HAP-1 (cell line): ENCODE measurements around the gene AOPEP.

ENCODE experiments used
- DNase-seq, 2 experiments: peaks; one replicate each; pipeline ENCODE4 v3.0.0-alpha.2; 2016 to 2020; ENCODE audit warnings: low spot score in 2 of 2
- H3K27me3 ChIP-seq: fragments of 250-450 bp; sonication (Bioruptor Pico); 2 replicates; pipeline ENCODE4 v1.5.1; 2020; ENCODE audit warnings: low read depth, mild to moderate bottlenecking, moderate library complexity
- H3K36me3 ChIP-seq: fragments of 250-450 bp; sonication (Bioruptor Pico); replicated peaks from 2 replicates; pipeline ENCODE4 v1.5.1; 2020; ENCODE audit warnings: mild to moderate bottlenecking
- H3K4me1 ChIP-seq: fragments of 250-450 bp; sonication (Bioruptor Pico); 2 replicates; pipeline ENCODE4 v1.5.1; 2020; ENCODE audit warnings: mild to moderate bottlenecking
- H3K4me3 ChIP-seq: fragments of 250-450 bp; sonication (Bioruptor Pico); 2 replicates; pipeline ENCODE4 v1.5.1; 2020; ENCODE audit warnings: mild to moderate bottlenecking, moderate library complexity
- H3K9me3 ChIP-seq: fragments of 250-450 bp; sonication (Bioruptor Pico); 2 replicates; pipeline ENCODE4 v1.5.1; 2020; ENCODE audit warnings: mild to moderate bottlenecking, moderate library complexity
- in situ Hi-C: fragments of 300-500 bp; cut with MboI; formaldehyde crosslinking; loops from 3 replicates; pipeline ENCODE4 v1.14.3; 2020; ENCODE audit warnings: low sequenced_read_pairs, inconsistent platforms, mixed read lengths

The AOPEP gene

DNA sequence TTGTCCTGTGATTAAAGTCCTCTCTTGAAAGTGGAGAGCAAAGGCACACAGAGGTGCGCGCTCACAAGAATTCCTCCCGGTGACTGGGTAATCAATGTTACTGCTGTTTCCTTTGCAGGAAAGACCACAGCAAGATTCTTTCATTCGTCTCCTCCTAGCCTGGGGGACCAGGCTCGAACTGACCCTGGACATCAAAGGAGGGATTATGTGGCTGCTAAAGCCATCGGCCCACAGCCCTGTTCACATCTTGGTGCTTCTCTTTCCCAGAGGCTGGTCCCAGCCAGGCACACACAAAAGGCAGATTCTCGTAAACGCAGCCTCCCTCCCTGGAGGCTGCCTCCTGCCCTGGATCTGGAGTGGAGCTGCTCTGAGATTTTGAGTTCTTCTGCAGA lies 360.1 kb downstream of the AOPEP start:
- Histone ChIP-seq H3K36me3 (peaks cover 13% of the 10 kb centered on the region), H3K4me1 (peaks cover 17% of the 10 kb centered on the region), H3K4me3 (no peak overlapping the region), H3K9me3 (no peaks in the 10 kb centered on the region), H3K27me3 (no peaks in the 10 kb centered on the region)
- in situ Hi-C loops: no loop called here
- no peak for DNase-seq

DNA sequence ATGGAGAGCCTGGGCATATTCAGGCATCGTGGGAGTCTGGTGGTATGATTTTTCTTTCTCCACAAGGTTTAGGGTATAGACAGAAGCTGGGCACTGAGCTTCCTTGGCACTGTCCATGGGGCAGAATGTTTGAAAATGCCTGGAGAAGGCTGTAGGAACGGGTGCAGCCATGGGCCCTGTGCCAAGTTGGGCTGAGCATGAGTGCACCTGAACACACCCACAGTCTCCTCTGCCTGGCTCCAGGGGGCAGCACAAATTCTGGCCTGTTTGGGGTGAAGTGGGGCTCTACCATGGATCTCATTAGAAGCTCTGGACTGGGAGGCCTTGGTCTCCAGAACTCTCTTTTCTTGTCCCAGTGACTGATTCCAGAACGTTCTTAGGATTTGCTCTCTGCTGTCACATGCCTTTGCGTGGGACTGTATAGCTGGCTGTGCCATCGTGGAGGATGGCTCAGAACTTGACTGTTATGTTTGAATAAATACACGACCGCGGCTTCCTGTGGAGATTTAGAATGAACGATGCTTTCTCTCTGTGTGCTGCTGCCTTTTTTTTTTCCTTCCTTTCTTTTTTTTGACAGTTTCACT lies 361.3 kb downstream of the AOPEP start:
- Histone ChIP-seq H3K9me3 (no peaks in the 10 kb centered on the region), H3K36me3 (peaks cover 6% of the 10 kb centered on the region), H3K4me1 (peaks cover 29% of the 10 kb centered on the region), H3K27me3 (no peaks in the 10 kb centered on the region), H3K4me3 (no peak overlapping the region)
- in situ Hi-C loops: no loop called here
- DNase-seq: no peak

DNA sequence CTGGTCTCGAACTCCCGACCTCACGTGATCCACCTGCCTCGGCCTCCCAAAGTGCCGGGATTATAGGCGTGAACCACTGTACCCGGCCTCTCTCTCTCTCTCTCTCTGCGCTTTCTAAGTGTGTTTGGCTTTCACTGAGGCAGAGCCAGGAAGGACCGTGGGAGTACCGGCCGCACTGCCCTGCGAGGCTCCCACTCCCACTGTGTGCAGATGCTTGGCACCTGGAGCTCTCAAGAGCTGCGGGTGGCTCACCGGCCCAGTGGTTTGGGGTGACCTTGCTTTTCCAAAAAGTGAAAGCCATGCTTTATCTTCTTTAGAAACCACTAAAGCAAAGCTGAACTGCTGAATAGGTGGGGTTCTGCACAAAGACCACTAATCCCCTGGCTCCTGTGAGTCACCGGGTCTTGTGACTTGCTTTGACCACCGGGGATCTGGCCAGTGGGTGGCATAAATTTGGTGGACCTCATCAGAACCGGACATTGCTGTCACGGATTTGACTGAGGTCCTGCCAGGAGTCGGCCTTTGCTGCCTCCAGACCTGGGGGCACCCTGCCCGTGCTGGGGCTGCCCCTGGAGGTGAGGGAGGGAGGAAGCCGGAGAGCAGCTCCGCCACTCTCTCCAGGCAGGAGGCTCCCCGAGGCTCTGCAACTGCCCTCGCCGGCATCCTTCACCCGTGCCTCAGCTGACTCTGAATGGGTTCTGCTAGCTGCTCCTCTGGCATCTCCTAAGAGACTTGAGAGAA lies 362.1 kb downstream of the AOPEP start:
- Histone ChIP-seq H3K27me3 (no peaks in the 10 kb centered on the region), H3K4me1 (peaks cover 34% of the 10 kb centered on the region), H3K36me3 (peaks cover 6% of the 10 kb centered on the region), H3K4me3 (no peak overlapping the region), H3K9me3 (no peaks in the 10 kb centered on the region)
- DNase-seq: no peak
- in situ Hi-C loops: no loop called here

DNA sequence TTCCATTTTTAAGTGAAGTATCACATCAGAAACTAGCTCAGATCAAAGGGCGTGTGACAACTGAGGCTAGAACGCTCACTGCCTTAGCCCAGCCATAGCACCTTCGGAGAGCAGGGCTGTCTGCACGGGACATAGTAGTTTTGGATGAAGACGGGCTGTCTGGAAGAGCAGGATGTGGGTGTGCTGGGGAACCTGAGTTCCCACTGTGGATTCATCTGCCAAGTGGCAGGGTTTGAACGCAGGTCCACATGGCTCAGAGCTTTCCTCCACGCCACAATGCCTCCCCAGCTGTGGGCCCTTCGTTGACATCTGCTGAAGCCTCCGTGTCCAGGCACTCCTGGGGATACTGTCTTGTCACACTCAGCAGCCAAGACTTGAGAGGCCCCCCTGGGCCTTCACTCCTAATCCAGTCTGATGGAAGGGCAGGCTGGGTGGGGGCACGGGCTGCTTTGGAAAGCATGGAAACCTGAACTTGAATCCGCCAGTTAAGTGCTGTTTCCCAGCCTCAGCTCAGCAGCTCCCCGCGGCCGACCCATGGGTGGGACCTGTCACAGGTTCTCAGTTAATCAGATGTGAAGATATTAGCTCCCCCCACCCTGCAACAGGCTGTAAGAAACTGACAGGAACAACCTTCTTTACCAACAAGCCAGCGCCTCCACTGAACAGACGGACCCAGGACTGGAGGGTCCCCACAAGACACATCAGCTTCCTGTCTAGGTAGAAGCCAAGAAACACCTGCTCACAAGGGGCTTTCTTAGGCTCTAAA lies 362.9 kb downstream of the AOPEP start:
- H3K27me3 ChIP-seq: no peaks in the 10 kb centered on the region
- H3K9me3 ChIP-seq: no peaks in the 10 kb centered on the region
- peaks cover 34% of the 10 kb centered on the region for H3K4me1 ChIP-seq
- in situ Hi-C loops: no loop called here
- H3K36me3 ChIP-seq: peaks cover 6% of the 10 kb centered on the region
- no peak overlapping the region for H3K4me3 ChIP-seq
- DNase-seq: no peak

DNA sequence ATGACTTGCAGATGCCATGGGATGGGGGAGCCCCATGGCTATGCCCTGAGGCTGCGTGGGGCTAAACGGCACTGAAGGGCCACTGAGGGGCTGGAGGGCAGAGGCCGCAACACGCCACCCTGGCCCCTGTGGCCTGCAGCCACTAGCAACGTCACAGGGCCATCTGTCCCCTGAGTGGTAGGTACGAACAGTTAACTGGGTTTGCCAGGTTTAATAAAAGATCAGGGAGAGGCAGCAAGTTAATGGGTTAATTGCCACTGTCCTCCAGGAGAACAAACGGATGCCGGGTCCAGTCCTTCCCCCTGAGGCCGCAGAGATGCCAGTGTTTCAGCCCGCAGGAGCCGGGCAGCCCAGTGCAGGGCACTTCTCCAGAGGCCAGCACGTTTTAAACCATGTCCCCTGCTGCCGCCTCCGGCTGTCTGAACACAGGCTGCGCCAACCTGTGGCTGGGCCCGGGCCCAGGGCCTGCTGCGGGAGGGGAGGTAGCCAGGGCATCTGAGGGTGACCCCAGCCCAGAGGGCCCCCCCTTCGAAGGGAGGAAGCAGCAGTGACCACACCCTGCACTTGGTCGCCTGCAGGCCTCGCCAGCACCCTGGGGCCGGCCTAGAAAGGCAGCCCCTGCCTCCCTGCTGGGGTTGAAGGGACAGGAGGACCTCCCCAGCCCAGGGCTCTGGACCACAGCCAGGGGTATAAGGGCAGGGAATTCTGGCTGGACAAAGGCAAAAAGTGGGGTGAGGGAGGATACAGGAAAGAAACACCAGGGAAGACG lies 363.7 kb downstream of the AOPEP start:
- H3K4me3 ChIP-seq: no peak overlapping the region
- no peak for DNase-seq
- peaks cover 6% of the 10 kb centered on the region for H3K36me3 ChIP-seq
- no peaks in the 10 kb centered on the region for H3K27me3 ChIP-seq
- H3K4me1 ChIP-seq: peaks cover 34% of the 10 kb centered on the region
- no peaks in the 10 kb centered on the region for H3K9me3 ChIP-seq
- in situ Hi-C loops: no loop called here

DNA sequence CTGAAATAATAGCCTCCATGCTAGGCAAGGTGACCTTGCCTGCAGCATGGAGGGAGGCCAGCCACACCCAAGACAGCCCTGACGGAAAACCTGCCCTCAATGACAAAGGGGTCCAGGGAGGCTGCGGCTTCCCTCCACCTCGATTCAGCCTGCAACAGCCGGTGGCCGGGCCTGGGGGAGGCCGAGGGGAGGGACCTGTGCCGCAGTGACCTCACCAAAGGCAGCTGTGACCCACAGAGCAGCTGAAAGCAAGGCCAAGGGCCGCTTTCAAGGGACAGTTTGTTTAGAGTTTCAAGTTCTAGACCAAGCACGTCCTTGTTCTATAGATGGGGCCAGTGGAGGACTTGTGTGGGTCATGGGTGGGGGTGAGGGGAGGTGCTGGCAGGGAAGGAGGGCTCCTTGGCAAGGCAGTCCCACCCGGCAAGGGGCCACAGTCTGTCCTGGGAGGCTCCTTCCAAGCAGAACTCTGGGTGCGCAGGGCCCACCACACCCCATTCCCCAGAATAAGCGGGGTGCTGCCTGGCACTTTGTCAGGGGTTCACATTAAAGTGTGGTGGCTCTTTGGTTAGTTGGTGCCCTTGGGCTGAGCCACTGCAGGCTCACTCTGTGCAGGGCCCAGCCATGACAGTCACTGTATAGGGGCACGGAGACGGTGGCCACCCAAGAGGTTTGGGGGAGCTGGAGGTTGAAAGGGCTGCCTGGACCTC lies 364.5 kb downstream of the AOPEP start:
- H3K36me3 ChIP-seq: peaks cover 6% of the 10 kb centered on the region
- no peaks in the 10 kb centered on the region for H3K27me3 ChIP-seq
- no peak overlapping the region for H3K4me3 ChIP-seq
- no peaks in the 10 kb centered on the region for H3K9me3 ChIP-seq
- peak; percentile 43 to 62 for DNase-seq
- in situ Hi-C loops: no loop called here
- peaks cover 34% of the 10 kb centered on the region for H3K4me1 ChIP-seq

DNA sequence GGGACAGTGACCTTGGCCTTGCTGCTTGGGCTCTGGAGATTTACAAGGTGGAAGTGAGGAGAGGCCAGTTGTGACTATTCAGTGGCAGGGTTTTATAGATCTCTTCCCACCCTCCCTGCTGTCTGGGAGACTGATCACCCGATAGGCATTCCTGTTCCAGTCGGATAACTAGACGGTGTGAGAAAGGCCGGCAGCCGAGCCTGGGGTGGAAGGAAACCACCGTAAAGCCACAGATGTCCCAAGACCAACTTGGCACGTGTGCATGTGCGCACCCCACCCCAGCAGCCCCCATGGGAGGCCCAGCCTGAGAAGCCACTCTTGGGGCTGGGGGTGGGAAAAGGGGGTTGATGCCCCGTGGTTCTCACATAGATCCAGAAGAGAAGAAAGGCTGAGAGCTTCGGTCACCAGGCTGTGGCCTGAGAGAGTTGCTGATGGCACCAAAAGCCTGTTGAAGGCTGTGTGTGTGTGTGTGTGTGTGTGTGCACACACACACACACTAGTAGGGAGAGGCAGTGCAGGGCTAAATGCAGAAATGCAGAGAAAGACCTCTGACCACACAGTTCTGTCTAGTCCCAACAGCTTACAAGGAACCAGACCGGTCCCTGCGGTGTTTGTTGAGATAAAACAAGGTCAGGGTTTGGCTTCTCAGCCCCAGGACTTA lies 365.2 kb downstream of the AOPEP start:
- no peaks in the 10 kb centered on the region for H3K27me3 ChIP-seq
- H3K36me3 ChIP-seq: no peaks in the 10 kb centered on the region; the same call in none of the 2 replicates
- in situ Hi-C loops: no loop called here
- H3K9me3 ChIP-seq: no peaks in the 10 kb centered on the region
- no peak for DNase-seq
- no peak overlapping the region for H3K4me3 ChIP-seq
- peaks cover 34% of the 10 kb centered on the region for H3K4me1 ChIP-seq

DNA sequence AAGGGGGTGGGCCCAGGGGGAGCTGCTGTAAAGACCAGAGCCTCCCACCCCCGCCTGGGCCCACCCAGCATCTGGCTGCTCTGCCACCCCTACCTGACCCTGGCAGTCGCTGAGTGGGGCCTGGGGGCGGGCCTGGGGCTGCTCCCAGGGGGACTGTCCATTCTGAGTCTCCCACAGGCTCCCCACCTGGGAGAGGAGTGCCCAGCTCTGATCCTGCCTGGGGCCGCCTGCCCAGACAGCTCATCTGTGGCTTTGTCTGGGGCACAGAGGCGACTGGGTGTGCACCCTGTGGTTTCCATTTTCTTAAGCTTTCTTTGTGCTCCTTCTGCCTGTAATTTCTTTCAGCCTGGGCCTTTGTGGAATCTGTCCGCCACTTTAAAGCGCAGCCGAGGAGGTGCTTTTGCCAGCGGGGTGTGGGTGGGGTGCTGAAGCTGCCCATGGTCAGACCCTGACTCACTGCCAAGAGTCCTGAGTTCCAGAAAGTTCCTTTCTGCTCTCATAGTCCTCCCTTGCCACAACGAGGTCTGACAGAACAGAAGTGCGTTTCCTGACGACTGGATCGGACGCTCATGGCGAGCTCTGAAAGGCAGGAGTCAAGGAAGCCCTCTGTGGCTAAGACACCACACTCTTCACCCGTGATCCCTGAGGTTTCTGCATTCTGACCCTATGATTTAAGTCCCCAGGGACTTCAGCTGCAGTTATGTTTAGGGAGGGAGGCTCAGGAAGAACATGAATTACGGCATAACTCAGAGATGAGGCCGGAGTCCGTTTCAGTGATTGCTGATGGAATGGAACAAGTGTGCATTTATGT lies 366.0 kb downstream of the AOPEP start:
- Histone ChIP-seq H3K27me3 (no peaks in the 10 kb centered on the region), H3K36me3 (no peaks in the 10 kb centered on the region; the same call in none of the 2 replicates), H3K4me1 (peaks cover 34% of the 10 kb centered on the region), H3K9me3 (no peaks in the 10 kb centered on the region), H3K4me3 (no peak overlapping the region)
- in situ Hi-C loops: no loop called here
- DNase-seq: peak; percentile 60 to 75

DNA sequence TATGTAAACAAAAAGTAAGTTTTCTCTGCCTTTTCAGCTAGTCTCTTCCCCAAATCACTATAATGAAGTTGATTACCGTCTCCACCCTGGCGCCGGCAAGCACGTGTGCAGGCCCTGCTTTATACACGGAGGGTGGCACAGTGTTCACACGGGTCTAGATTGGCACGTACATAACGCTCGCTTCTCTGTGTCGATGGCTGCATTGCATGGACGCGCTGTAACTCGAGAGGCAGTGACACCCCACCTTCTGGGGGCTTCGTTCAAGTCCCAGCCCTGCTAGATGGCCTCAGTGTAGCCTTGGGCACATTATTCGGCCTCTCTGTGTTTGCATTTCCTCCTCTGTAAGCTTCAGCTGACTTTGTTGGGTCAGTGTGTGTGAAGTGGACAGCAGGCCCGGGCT lies 367.1 kb downstream of the AOPEP start:
- Histone ChIP-seq H3K36me3 (no peaks in the 10 kb centered on the region; the same call in 1 of the 2 replicates), H3K4me1 (peaks cover 31% of the 10 kb centered on the region), H3K27me3 (no peaks in the 10 kb centered on the region), H3K9me3 (no peaks in the 10 kb centered on the region), H3K4me3 (no peak overlapping the region)
- in situ Hi-C loops: no loop called here
- no peak for DNase-seq

DNA sequence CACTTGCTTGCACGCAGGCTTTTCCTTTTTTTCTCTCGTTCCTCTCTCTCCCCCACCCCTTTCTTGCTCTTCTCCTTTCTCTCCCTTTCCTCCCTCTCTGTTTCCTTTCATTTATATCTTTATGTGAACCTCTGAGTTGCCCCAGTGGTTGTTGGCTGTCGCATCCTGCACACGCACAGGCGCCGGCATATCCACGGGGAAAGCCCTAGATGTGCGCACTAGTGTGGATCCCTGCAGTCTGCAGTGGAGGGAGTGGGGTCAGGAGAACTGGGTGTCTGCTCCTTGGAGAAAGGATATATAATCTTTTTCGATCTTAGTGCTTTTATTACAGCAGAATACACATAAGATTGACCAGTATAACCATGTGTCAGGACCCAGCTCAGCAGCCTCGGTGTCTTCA lies 367.5 kb downstream of the AOPEP start:
- peaks cover 30% of the 10 kb centered on the region for H3K4me1 ChIP-seq

DNA sequence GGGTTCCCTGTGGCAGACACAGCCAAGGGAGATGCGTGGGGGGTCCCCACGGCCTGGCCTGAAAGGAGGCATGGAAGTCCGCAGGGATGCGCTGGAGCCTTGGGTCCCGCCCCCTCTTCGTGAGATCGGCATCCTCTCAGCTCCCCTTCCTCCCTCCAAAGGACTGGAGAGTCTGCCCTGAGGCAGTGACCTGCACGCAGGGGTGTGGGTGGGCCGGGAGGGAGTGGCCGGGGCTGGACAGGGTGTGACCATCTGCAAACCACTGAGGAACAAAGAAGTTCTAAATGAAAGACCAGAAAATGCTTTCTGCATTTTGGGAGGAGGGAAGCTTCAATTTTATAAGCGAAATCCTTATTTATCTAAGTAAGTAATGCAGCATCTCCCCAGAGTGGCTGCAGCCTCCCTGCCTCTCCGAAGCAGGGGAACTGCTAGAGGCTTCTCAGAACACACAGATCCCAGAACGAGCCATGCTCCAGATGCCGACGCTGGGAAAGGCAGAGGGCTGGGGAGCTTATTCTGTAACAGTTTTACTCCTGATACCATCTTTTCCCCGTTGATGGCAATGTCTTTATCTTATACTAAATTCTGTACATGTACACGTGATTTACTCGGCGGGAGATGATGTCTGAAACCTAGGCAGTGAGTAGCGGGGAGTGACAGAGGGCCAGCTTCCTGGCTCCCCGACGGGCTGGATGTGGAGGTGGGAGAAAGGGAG lies 369.3 kb downstream of the AOPEP start:
- H3K36me3 ChIP-seq: no peaks in the 10 kb centered on the region; the same call in 1 of the 2 replicates
- peak in 1 of 2 experiments; percentile 50 for DNase-seq
- no peaks in the 10 kb centered on the region for H3K9me3 ChIP-seq
- in situ Hi-C loops: no loop called here
- no peaks in the 10 kb centered on the region for H3K27me3 ChIP-seq
- H3K4me3 ChIP-seq: no peak overlapping the region
- H3K4me1 ChIP-seq: peaks cover 34% of the 10 kb centered on the region

More for the DNA sequence above, 367.5 kb downstream of the AOPEP start:
- in situ Hi-C loops: no loop called here
- no peak for DNase-seq
- no peak overlapping the region for H3K4me3 ChIP-seq
- H3K9me3 ChIP-seq: no peaks in the 10 kb centered on the region
- H3K36me3 ChIP-seq: no peaks in the 10 kb centered on the region; the same call in 1 of the 2 replicates
- no peaks in the 10 kb centered on the region for H3K27me3 ChIP-seq

DNA sequence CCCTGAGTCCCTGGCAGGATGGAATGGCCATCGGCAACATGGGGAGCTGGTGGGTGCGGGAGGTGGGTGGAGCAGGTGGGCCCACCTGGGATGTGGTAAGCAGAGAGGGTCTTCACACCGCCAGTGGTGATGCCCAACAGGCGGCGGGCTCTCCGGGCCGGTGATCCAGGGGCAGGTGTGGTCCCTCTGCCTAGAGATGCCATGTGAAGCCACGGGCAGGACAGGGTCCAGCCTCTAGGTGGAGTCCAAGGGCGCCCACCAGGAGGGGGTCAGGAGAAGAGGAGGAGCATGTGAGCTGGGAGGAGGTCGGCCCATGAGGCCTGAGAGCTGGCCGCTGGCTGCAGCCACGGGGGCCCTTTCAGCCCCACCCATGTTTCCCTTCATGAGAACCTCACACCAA lies 369.9 kb downstream of the AOPEP start:
- peaks cover 29% of the 10 kb centered on the region for H3K4me1 ChIP-seq
- in situ Hi-C loops: no loop called here
- H3K9me3 ChIP-seq: no peaks in the 10 kb centered on the region
- H3K27me3 ChIP-seq: no peaks in the 10 kb centered on the region
- H3K36me3 ChIP-seq: peaks cover 5% of the 10 kb centered on the region; the same call in 1 of the 2 replicates
- H3K4me3 ChIP-seq: no peak overlapping the region
- no peak for DNase-seq
